Caki2 (cell line): Measurements from ENCODE around the gene CTDSPL. TPM values are rescaled to one million over a fixed set of nuclear protein-coding genes. Genes with fewer than 3 reads are reported as not detected.
"Not testable (repeated sequence)": the region's sequence is repeated elsewhere in the genome, so short reads cannot be mapped to it uniquely, and the experiment has no call there.

Experiments
- DNase-seq: peaks from one replicate; pipeline ENCODE4 v3.0.0-alpha.2; 2015; ENCODE audit warnings: low read depth
- in situ Hi-C: cut with HindIII; loops from 2 replicates; pipeline ENCODE4 v1.10.0; 2016; ENCODE audit warnings: low sequenced_read_pairs, low pct_unique_long_range_greater_than_20kb, mixed read lengths
- total RNA-seq: library from RNA; depleted of rRNA; stranded (reverse); fragments of >200 nt; shearing (Covaris generic); gene quantifications from 2 replicates; pipeline ENCODE4 v1.2.3, GENCODE V29; 2014; ENCODE audit warnings: low replicate concordance; rRNA removed

Gene CTDSPL
- 36.4 and 40.8 TPM in 2 replicates for total RNA-seq

GRCh38 chr3:37861620-37862041, at the start of gene CTDSPL:
Gene CTDSPL, plus strand, starts transcription at chr3:37861880. Its CDS starts 320 bp downstream, at chr3:37862200.
- no peak for DNase-seq
- in situ Hi-C loops: no loop called here

GRCh38 chr3:37812499-37812896, 49.2 kb upstream of the CTDSPL start:
- in situ Hi-C loops: no loop called here
- DNase-seq: no peak

GRCh38 chr3:37813403-37813802, 48.3 kb upstream of the CTDSPL start:
- in situ Hi-C loops: no loop called here
- DNase-seq: no peak

GRCh38 chr3:37814547-37814946, 47.1 kb upstream of the CTDSPL start:
- no peak for DNase-seq
- in situ Hi-C loops: no loop called here

GRCh38 chr3:37815156-37815555, 46.5 kb upstream of the CTDSPL start:
- in situ Hi-C loops, DNase-seq: not testable (repeated sequence)

GRCh38 chr3:37816271-37816670, 45.4 kb upstream of the CTDSPL start:
- no peak for DNase-seq
- in situ Hi-C loops: no loop called here

- in situ Hi-C loops: no loop called here
- no peak for DNase-seq
Measured at GRCh38 chr3:37819591-37819990, 42.1 kb upstream of the CTDSPL start.

GRCh38 chr3:37820286-37820685, 41.4 kb upstream of the CTDSPL start:
- no peak for DNase-seq
- in situ Hi-C loops: no loop called here

- no peak for DNase-seq
- in situ Hi-C loops: no loop called here
Measured at GRCh38 chr3:37823189-37823588, 38.5 kb upstream of the CTDSPL start.

- DNase-seq: no peak
- in situ Hi-C loops: no loop called here
Measured at GRCh38 chr3:37824090-37824953, 37.4 kb upstream of the CTDSPL start.

GRCh38 chr3:37824954-37825328, 36.7 kb upstream of the CTDSPL start:
- in situ Hi-C loops: no loop called here
- DNase-seq: no peak

GRCh38 chr3:37825744-37826400, 35.8 kb upstream of the CTDSPL start:
- in situ Hi-C loops: no loop called here
- DNase-seq: no peak

GRCh38 chr3:37826502-37826901, 35.2 kb upstream of the CTDSPL start:
- in situ Hi-C loops: no loop called here
- no peak for DNase-seq

GRCh38 chr3:37826933-37827332, 34.7 kb upstream of the CTDSPL start:
- no peak for DNase-seq
- in situ Hi-C loops: no loop called here

GRCh38 chr3:37832480-37832879, 29.2 kb upstream of the CTDSPL start:
- in situ Hi-C loops: no loop called here

GRCh38 chr3:37833302-37834186, 28.1 kb upstream of the CTDSPL start:
- no peak for DNase-seq

More at GRCh38 chr3:37832480-37832879, 29.2 kb upstream of the CTDSPL start:
- no peak for DNase-seq

GRCh38 chr3:37836589-37836988, 25.1 kb upstream of the CTDSPL start:
- in situ Hi-C loops: no loop called here
- no peak for DNase-seq

More at GRCh38 chr3:37833302-37834186, 28.1 kb upstream of the CTDSPL start:
- in situ Hi-C loops: no loop called here

GRCh38 chr3:37847689-37848088, 14.0 kb upstream of the CTDSPL start:
- in situ Hi-C loops: no loop called here
- no peak for DNase-seq
